HG03108 (cell line): Measurements from ENCODE around the gene MYL6.
A peak's percentile ranks its signal among the peaks of the same experiment; 100 is the strongest.
"Not testable (repeated sequence)": the region's sequence is repeated elsewhere in the genome, so short reads cannot be mapped to it uniquely, and the experiment has no call there.

Source experiments
- ATAC-seq: cut with Tn5 transposase; IDR thresholded peaks from one replicate; pipeline ENCODE4 v1.9.1; 2021; ENCODE audit warnings: moderate library complexity; ENCODE audit not compliant: unreplicated experiment

MYL6 gene

DNA sequence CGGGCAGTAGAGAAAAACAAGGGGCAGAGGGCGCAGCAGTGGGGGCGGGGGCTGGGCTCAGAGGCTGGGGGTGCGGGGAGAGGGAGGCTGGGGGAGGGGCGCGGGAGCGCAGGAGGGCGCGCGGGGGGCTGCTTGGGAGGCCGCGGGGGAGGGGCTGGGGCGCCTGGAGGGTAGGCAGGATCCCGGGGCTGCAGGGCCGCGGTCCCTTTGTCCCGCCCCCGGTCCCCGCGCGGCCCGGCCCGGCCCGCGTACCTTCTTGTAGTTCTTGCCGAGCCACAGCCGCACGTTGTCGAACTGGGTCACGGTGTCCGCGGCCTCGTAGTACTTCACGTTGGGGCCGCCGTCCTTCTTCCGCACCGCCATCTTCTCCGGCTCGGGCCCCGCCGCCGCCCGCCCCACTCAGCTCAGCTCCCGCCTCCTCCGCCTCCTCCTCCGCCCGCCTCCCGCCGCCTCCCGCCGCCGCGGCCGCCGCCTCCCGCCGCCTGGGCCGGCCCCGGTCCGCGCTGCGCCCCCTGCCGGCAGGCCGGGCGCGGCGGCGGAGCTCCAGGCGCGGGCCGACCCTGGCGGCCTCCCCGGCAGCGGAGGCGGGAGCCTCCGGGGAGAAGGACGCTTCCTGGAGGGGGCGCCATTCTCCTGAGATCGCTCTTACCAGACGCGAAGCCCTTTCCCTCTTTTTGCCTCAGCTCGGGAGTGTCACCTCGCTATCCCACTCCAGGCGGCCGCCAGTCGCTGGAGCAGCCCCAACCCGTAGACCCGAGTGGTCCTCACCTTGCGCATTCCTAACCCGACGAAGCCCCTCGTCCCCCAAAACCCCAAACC lies 31.1 kb downstream of the MYL6 start, which contains the start of gene SMARCC2:
SMARCC2 (minus strand) TSS at position 385 of the 819 bp plus-strand sequence; CDS start at position 363, 22 bp downstream.
- ATAC-seq, result peak; percentile 78

GRCh38 chr12:56189918-56190694 lies 31.9 kb downstream of the MYL6 start:
- ATAC-seq, result peak; percentile 21

- ATAC-seq, result no peak
Observed at GRCh38 chr12:56190695-56191155, 32.6 kb downstream of the MYL6 start.

- ATAC-seq, result no peak
Observed at GRCh38 chr12:56192582-56192981, 34.4 kb downstream of the MYL6 start.

DNA sequence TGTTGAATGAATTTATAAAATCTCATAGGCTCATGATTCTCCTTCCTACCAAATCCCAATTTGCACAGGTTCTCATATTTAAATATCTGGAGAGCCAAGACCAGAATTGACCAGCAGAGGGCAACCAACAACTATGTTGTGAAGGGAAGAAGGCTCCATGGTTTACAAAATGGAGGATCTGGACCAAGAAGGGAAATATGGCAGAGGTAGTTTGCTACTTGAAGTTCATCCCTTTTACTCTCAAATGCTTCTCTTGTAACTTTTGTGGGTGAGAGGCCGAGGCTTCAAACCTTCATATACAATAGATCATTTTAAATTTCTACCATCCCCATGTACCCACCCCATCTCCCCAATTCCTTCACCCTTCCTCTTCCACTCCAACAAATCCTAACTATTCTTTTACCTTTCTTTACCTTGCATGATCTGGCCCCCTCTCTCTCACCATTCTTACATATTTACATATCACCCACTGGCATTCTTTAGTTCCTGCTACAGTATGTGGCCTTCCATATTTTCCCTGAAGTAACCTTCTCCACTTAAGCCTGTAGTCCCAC lies 34.9 kb downstream of the MYL6 start:
- ATAC-seq, result no peak

GRCh38 chr12:56196818-56197550 lies 38.8 kb downstream of the MYL6 start:
- ATAC-seq, result not testable (repeated sequence)

DNA sequence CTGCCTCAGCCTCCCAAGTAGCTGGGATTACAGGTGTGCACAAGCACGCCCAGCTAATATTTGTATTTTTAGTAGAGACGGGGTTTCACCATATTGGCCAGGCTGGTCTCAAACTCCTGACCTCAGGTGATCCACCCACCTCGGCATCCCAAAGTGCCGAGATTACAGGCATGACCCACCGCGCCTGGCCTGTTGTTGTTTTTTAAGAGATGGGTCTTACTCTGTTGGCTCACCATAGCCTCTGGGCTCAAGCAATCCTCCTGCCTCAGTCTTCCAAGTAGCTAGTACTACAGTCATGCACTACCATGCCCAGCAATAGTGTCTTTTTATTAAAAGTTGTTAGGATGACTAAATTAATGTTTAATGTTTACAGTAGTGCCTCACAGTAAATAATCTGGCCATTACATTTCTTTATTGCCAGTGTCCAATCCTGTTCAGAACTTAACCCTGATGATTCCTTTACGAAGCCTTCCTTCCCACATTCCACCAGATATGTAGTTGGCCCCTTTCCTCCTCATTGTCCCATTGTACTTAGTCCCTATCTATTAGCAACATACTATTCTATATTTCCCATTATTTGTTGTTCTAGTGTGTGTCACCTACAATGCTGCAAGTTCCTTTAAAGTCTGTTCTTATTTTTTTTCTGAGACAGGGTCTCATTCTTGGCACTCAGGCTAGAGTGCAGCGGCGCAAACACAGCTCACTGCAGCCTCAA lies 39.9 kb downstream of the MYL6 start:
- ATAC-seq, result no peak

DNA sequence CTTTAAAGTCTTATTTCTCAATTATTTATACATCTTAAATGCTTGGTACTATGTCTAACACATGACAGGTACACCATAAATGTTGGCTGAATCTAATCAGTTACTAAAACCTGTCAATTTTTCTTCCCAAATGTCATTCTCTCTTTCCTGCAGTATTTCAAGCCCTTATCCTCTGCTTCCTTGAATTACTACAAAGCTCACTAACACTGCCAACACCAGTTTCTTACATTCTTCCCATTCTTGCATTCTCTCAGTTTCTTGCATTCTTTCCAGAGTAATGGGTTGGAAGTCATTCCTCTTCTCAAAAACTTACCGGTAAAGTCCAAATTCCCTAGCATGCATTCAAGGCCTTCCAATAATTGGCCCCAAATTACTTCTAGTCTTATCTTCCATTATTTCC lies 40.7 kb downstream of the MYL6 start:
- no peak for ATAC-seq

GRCh38 chr12:56202366-56202765 lies 44.2 kb downstream of the MYL6 start:
- ATAC-seq, result no peak

GRCh38 chr12:56202838-56203237 lies 44.7 kb downstream of the MYL6 start:
- no peak for ATAC-seq

- ATAC-seq, result no peak
Observed at GRCh38 chr12:56204275-56204674, 46.1 kb downstream of the MYL6 start.

GRCh38 chr12:56205445-56205844 lies 47.3 kb downstream of the MYL6 start:
- ATAC-seq, result no peak

- no peak for ATAC-seq
Observed at GRCh38 chr12:56206452-56207166, 48.5 kb downstream of the MYL6 start.

GRCh38 chr12:56208006-56208405 lies 49.8 kb downstream of the MYL6 start:
- no peak for ATAC-seq
